ENCODE data around the gene SAMHD1. TPM values are rescaled to one million over a fixed set of nuclear protein-coding genes. Genes with fewer than 3 reads are reported as not detected.

Gene SAMHD1
- total and polyA plus RNA-seq, 2 of the 13 experiments (the other 11 are each of a cell fraction or from before 2014, with no cell fraction given): 16.9 to 43.5 TPM

- TF ChIP-seq CBFB (CRISPR knock-in tag; IDR thresholded peaks at IDR 0.05) (no peak), ZNF567 (CRISPR knock-in tag; IDR thresholded peaks at IDR 0.05; ENCODE audit: borderline replicate concordance) (0 out of 2 replicates have a peak, but pooled peaks have one; percentile 79), NFE2L2 (IDR thresholded peaks at IDR 0.05; ENCODE audit: low read length) (no peak), ZFP41 (CRISPR knock-in tag; IDR thresholded peaks at IDR 0.05; ENCODE audit: borderline replicate concordance) (no peak), FOXM1 (CRISPR knock-in tag; IDR thresholded peaks at IDR 0.05) (no peak), IKZF1 (IDR thresholded peaks at IDR 0.05) (no peak), ZBTB25 (CRISPR knock-in tag; IDR thresholded peaks at IDR 0.05) (no peak), GTF2F1 (IDR thresholded peaks at IDR 0.05; ENCODE audit: low read length) (no peak), RORA (CRISPR knock-in tag; IDR thresholded peaks at IDR 0.05) (no peak), GABPB1 (CRISPR knock-in tag; IDR thresholded peaks at IDR 0.05) (peak; percentile 42), BCL6 (CRISPR knock-in tag; IDR thresholded peaks at IDR 0.05) (peak; percentile 59), MXD3 (CRISPR knock-in tag; IDR thresholded peaks at IDR 0.05) (0 out of 2 replicates have a peak, but pooled peaks have one; percentile 37), SMARCE1 (IDR thresholded peaks at IDR 0.05; ENCODE audit: borderline replicate concordance) (no peak), YEATS2 (CRISPR knock-in tag; IDR thresholded peaks at IDR 0.05; ENCODE audit: borderline replicate concordance) (peak; percentile 32; the same call in 1 of the 2 replicates), MYC (CRISPR knock-in tag; IDR thresholded peaks at IDR 0.05; ENCODE audit: borderline replicate concordance) (0 out of 2 replicates have a peak, but pooled peaks have one; percentile 20), ZNF225 (CRISPR knock-in tag; IDR thresholded peaks at IDR 0.05) (no peak), SP4 (CRISPR knock-in tag; IDR thresholded peaks at IDR 0.05) (no peak), NR3C1 (CRISPR knock-in tag; IDR thresholded peaks at IDR 0.05) (no peak)
- TF ChIP-seq, protein P1, sequence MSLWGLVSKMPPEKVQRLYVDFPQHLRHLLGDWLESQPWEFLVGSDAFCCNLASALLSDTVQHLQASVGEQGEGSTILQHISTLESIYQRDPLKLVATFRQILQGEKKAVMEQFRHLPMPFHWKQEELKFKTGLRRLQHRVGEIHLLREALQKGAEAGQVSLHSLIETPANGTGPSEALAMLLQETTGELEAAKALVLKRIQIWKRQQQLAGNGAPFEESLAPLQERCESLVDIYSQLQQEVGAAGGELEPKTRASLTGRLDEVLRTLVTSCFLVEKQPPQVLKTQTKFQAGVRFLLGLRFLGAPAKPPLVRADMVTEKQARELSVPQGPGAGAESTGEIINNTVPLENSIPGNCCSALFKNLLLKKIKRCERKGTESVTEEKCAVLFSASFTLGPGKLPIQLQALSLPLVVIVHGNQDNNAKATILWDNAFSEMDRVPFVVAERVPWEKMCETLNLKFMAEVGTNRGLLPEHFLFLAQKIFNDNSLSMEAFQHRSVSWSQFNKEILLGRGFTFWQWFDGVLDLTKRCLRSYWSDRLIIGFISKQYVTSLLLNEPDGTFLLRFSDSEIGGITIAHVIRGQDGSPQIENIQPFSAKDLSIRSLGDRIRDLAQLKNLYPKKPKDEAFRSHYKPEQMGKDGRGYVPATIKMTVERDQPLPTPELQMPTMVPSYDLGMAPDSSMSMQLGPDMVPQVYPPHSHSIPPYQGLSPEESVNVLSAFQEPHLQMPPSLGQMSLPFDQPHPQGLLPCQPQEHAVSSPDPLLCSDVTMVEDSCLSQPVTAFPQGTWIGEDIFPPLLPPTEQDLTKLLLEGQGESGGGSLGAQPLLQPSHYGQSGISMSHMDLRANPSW (CRISPR knock-in tag; IDR thresholded peaks at IDR 0.05; ENCODE audit: borderline replicate concordance): no peak
- TF ChIP-seq, protein P2, sequence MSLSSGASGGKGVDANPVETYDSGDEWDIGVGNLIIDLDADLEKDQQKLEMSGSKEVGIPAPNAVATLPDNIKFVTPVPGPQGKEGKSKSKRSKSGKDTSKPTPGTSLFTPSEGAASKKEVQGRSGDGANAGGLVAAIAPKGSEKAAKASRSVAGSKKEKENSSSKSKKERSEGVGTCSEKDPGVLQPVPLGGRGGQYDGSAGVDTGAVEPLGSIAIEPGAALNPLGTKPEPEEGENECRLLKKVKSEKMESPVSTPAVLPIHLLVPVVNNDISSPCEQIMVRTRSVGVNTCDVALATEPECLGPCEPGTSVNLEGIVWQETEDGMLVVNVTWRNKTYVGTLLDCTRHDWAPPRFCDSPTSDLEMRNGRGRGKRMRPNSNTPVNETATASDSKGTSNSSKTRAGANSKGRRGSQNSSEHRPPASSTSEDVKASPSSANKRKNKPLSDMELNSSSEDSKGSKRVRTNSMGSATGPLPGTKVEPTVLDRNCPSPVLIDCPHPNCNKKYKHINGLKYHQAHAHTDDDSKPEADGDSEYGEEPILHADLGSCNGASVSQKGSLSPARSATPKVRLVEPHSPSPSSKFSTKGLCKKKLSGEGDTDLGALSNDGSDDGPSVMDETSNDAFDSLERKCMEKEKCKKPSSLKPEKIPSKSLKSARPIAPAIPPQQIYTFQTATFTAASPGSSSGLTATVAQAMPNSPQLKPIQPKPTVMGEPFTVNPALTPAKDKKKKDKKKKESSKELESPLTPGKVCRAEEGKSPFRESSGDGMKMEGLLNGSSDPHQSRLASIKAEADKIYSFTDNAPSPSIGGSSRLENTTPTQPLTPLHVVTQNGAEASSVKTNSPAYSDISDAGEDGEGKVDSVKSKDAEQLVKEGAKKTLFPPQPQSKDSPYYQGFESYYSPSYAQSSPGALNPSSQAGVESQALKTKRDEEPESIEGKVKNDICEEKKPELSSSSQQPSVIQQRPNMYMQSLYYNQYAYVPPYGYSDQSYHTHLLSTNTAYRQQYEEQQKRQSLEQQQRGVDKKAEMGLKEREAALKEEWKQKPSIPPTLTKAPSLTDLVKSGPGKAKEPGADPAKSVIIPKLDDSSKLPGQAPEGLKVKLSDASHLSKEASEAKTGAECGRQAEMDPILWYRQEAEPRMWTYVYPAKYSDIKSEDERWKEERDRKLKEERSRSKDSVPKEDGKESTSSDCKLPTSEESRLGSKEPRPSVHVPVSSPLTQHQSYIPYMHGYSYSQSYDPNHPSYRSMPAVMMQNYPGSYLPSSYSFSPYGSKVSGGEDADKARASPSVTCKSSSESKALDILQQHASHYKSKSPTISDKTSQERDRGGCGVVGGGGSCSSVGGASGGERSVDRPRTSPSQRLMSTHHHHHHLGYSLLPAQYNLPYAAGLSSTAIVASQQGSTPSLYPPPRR (CRISPR knock-in tag; IDR thresholded peaks at IDR 0.05; ENCODE audit: borderline replicate concordance): peak; percentile 86
These were observed 79.6 kb downstream of the SAMHD1 start (continued) for GRCh38 chr20:36871640-36872570.
